ENCODE results near the gene TMEM267.

- TF ChIP-seq, protein P1, sequence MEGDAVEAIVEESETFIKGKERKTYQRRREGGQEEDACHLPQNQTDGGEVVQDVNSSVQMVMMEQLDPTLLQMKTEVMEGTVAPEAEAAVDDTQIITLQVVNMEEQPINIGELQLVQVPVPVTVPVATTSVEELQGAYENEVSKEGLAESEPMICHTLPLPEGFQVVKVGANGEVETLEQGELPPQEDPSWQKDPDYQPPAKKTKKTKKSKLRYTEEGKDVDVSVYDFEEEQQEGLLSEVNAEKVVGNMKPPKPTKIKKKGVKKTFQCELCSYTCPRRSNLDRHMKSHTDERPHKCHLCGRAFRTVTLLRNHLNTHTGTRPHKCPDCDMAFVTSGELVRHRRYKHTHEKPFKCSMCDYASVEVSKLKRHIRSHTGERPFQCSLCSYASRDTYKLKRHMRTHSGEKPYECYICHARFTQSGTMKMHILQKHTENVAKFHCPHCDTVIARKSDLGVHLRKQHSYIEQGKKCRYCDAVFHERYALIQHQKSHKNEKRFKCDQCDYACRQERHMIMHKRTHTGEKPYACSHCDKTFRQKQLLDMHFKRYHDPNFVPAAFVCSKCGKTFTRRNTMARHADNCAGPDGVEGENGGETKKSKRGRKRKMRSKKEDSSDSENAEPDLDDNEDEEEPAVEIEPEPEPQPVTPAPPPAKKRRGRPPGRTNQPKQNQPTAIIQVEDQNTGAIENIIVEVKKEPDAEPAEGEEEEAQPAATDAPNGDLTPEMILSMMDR (IDR thresholded peaks at IDR 0.05; ENCODE audit: poor library complexity, severe bottlenecking): no peak
- no peak for TF ChIP-seq RAD21 (conservative IDR thresholded peaks at IDR 0.05)
- TF ChIP-seq TAF1 (IDR thresholded peaks at IDR 0.05; ENCODE audit: low read depth): no peak
- TF ChIP-seq SMC3 (conservative IDR thresholded peaks at IDR 0.05; ENCODE audit: poor library complexity): no peak
- TF ChIP-seq POLR2AphosphoS5 (IDR thresholded peaks at IDR 0.05): no peak
- TF ChIP-seq EP300 (conservative IDR thresholded peaks at IDR 0.05; ENCODE audit: poor library complexity, severe bottlenecking): no peak
Measured at GRCh38 chr5:43413966-43414365, 69.7 kb downstream of the TMEM267 start.

All from neural cell (in vitro differentiated cells).